ENCODE data around the gene PPP2R5A.

DNA sequence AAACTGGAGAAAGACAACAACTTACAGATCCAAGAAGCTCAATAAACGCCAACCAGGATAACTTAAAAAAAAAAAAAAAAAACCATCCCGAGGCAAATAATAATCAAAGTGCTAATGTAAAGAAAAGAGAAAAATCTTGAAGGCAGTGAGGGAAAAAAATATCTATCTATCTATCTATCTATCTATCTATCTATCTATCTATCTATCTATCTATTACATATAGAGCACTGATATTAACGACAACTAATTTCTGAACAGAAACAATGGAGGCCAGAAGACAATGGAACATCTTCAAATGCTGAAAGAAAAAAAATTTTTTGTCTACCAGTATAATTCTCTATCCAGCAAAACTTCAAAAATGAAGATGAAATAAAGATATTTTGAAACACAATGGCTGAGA, 111.4 kb downstream of the PPP2R5A start:
- TF ChIP-seq POLR2AphosphoS5 (IDR thresholded peaks at IDR 0.05; ENCODE audit: low read depth) (no peak), SPI1 (IDR thresholded peaks at IDR 0.05; ENCODE audit: borderline replicate concordance, low read depth) (no peak), GABPA (IDR thresholded peaks at IDR 0.05; ENCODE audit: low read depth) (no peak)
- TF ChIP-seq, protein P1, sequence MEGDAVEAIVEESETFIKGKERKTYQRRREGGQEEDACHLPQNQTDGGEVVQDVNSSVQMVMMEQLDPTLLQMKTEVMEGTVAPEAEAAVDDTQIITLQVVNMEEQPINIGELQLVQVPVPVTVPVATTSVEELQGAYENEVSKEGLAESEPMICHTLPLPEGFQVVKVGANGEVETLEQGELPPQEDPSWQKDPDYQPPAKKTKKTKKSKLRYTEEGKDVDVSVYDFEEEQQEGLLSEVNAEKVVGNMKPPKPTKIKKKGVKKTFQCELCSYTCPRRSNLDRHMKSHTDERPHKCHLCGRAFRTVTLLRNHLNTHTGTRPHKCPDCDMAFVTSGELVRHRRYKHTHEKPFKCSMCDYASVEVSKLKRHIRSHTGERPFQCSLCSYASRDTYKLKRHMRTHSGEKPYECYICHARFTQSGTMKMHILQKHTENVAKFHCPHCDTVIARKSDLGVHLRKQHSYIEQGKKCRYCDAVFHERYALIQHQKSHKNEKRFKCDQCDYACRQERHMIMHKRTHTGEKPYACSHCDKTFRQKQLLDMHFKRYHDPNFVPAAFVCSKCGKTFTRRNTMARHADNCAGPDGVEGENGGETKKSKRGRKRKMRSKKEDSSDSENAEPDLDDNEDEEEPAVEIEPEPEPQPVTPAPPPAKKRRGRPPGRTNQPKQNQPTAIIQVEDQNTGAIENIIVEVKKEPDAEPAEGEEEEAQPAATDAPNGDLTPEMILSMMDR (IDR thresholded peaks at IDR 0.05; ENCODE audit: insufficient read depth, low read length): no peak
- TF ChIP-seq, protein P2, sequence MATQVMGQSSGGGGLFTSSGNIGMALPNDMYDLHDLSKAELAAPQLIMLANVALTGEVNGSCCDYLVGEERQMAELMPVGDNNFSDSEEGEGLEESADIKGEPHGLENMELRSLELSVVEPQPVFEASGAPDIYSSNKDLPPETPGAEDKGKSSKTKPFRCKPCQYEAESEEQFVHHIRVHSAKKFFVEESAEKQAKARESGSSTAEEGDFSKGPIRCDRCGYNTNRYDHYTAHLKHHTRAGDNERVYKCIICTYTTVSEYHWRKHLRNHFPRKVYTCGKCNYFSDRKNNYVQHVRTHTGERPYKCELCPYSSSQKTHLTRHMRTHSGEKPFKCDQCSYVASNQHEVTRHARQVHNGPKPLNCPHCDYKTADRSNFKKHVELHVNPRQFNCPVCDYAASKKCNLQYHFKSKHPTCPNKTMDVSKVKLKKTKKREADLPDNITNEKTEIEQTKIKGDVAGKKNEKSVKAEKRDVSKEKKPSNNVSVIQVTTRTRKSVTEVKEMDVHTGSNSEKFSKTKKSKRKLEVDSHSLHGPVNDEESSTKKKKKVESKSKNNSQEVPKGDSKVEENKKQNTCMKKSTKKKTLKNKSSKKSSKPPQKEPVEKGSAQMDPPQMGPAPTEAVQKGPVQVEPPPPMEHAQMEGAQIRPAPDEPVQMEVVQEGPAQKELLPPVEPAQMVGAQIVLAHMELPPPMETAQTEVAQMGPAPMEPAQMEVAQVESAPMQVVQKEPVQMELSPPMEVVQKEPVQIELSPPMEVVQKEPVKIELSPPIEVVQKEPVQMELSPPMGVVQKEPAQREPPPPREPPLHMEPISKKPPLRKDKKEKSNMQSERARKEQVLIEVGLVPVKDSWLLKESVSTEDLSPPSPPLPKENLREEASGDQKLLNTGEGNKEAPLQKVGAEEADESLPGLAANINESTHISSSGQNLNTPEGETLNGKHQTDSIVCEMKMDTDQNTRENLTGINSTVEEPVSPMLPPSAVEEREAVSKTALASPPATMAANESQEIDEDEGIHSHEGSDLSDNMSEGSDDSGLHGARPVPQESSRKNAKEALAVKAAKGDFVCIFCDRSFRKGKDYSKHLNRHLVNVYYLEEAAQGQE (IDR thresholded peaks at IDR 0.05; ENCODE audit: insufficient replicate concordance, low read depth): no peak

All from HL-60 (cell line).